Ishikawa (cell line): ENCODE measurements around the gene ARHGAP19.

Experiments
- CEBPB ChIP-seq: IDR thresholded peaks from 2 replicates; pipeline ENCODE4 v1.6.1; 2012
- EGR1 ChIP-seq: IDR thresholded peaks from 2 replicates; pipeline ENCODE4 v1.6.1; 2012
- FOXM1 ChIP-seq: IDR thresholded peaks from 2 replicates; pipeline ENCODE4 v1.6.1; 2012; ENCODE audit warnings: low read depth, borderline replicate concordance
- USF1 ChIP-seq: IDR thresholded peaks from 2 replicates; pipeline ENCODE4 v1.6.1; 2012
- YY1 ChIP-seq: IDR thresholded peaks from 2 replicates; pipeline ENCODE4 v1.6.1; 2012; ENCODE audit warnings: low read depth
- ZBTB7A ChIP-seq: IDR thresholded peaks from 2 replicates; pipeline ENCODE4 v1.6.1; 2012; ENCODE audit warnings: low read depth

- TF ChIP-seq EGR1: no peak
- no peak for TF ChIP-seq USF1
- TF ChIP-seq ZBTB7A: no peak
- no peak for TF ChIP-seq FOXM1
- TF ChIP-seq YY1: no peak
- no peak for TF ChIP-seq CEBPB
Observed at GRCh38 chr10:97220355-97220754, 72.1 kb downstream of the ARHGAP19 start.
